Tibial artery (tissue), 4 donors: Measurements from ENCODE around the gene STRIP2.
"Not testable (repeated sequence)": the region's sequence is repeated elsewhere in the genome, so short reads cannot be mapped to it uniquely, and the experiment has no call there.

Experiments
- DNase-seq, 2 donors: peaks; one replicate each; pipeline ENCODE4 v3.0.0-alpha.2; 2019
- H3K27ac ChIP-seq, 2 donors: fragments of 200-600 bp; sonication (generic) in 1 of 2; 1 replicate in 1 of 2; 2 replicates in 1 of 2; pipeline ENCODE4 v1.5.1; 2018 to 2019; ENCODE audit warnings: mild to moderate bottlenecking in 1 of 2
- H3K27me3 ChIP-seq, 2 donors: fragments of 200-600 bp; sonication (generic) in 1 of 2; one replicate each; pipeline versions ENCODE4 v1.5.1 to v1.6.0; 2016 to 2019
- H3K36me3 ChIP-seq, 3 donors: fragments of 200-600 bp; sonication (generic) in 2 of 3; one replicate each; pipeline ENCODE4 v1.5.1; 2016 to 2019; ENCODE audit warnings: mild to moderate bottlenecking in 2 of 3
- H3K4me1 ChIP-seq, 4 donors: fragments of 200-600 bp; sonication (generic) in 2 of 4; 1 replicate in 3 of 4; 2 replicates in 1 of 4; pipeline ENCODE4 v1.5.1; 2016 to 2019
- H3K4me3 ChIP-seq, 2 donors: fragments of 200-600 bp; sonication (generic) in 1 of 2; 1 replicate in 1 of 2; 2 replicates in 1 of 2; pipeline ENCODE4 v1.5.1; 2018 to 2019; ENCODE audit warnings: mild to moderate bottlenecking in 2 of 2
- H3K9me3 ChIP-seq, 3 donors: fragments of 200-600 bp; sonication (generic) in 1 of 3; one replicate each; pipeline ENCODE4 v1.5.1; 2016 to 2019
- CTCF ChIP-seq, 2 experiments: fragments of 200-600 bp in 1 of 2; fragments of 450-650 bp in 1 of 2; IDR thresholded peaks; one replicate each; pipeline ENCODE4 v1.5.1; 2017 to 2019; ENCODE audit warnings: antibody characterized with exemption in 2 of 2, mild to moderate bottlenecking in 1 of 2, moderate library complexity in 1 of 2
- intact Hi-C: fragments of 100-400 bp; cut with DNase I; formaldehyde crosslinking; loops from one replicate; pipeline ENCODE4 v1.15.0; 2023; ENCODE audit warnings: low total_unique reads

Gene STRIP2

GRCh38 chr7:129469930-129470329 is 35.7 kb downstream of the STRIP2 start:
- no peak for TF ChIP-seq CTCF (IDR thresholded peaks at IDR 0.05)
- H3K36me3 ChIP-seq, result no peaks in the 10 kb centered on the region
- intact Hi-C loops, result loop anchor here (5.0 kb wide), 1 partner anchor 253 kb away; no protein-coding TSS in a partner anchor
- H3K27ac ChIP-seq, result no peak overlapping the region
- no peak overlapping the region for H3K4me3 ChIP-seq
- no peak for DNase-seq
- no peaks in the 10 kb centered on the region for H3K4me1 ChIP-seq
- H3K9me3 ChIP-seq, result no peaks in the 10 kb centered on the region
- no peaks in the 10 kb centered on the region for H3K27me3 ChIP-seq

GRCh38 chr7:129470411-129470810 is 36.2 kb downstream of the STRIP2 start:
- Histone ChIP-seq H3K27me3 (no peaks in the 10 kb centered on the region), H3K4me1 (no peaks in the 10 kb centered on the region), H3K4me3 (no peak overlapping the region), H3K36me3 (no peaks in the 10 kb centered on the region), H3K27ac (no peak overlapping the region), H3K9me3 (no peaks in the 10 kb centered on the region)
- no peak for TF ChIP-seq CTCF (IDR thresholded peaks at IDR 0.05)
- no peak for DNase-seq
- intact Hi-C loops, result no loop called here

GRCh38 chr7:129471402-129471827 is 37.2 kb downstream of the STRIP2 start:
- Histone ChIP-seq H3K27ac (no peak overlapping the region), H3K36me3 (no peaks in the 10 kb centered on the region), H3K4me3 (no peak overlapping the region), H3K4me1 (no peaks in the 10 kb centered on the region), H3K9me3 (no peaks in the 10 kb centered on the region), H3K27me3 (no peaks in the 10 kb centered on the region)
- no peak for TF ChIP-seq CTCF (IDR thresholded peaks at IDR 0.05)
- DNase-seq, result no peak
- intact Hi-C loops, result no loop called here

- H3K9me3 ChIP-seq, DNase-seq, H3K36me3 ChIP-seq, H3K27ac ChIP-seq, H3K27me3 ChIP-seq, H3K4me3 ChIP-seq, H3K4me1 ChIP-seq: not testable (repeated sequence)
- intact Hi-C loops, result loop anchor here (2.0 kb wide), 1 partner anchor 109 kb away; no protein-coding TSS in a partner anchor
Observed at GRCh38 chr7:129475931-129476330, 41.7 kb downstream of the STRIP2 start.

- H3K27me3 ChIP-seq, H3K4me1 ChIP-seq, DNase-seq, H3K9me3 ChIP-seq, H3K36me3 ChIP-seq, intact Hi-C loops, H3K27ac ChIP-seq, H3K4me3 ChIP-seq: not testable (repeated sequence)
Observed at GRCh38 chr7:129476398-129476797, 42.2 kb downstream of the STRIP2 start.

GRCh38 chr7:129479831-129480230 is 45.6 kb downstream of the STRIP2 start:
- Histone ChIP-seq H3K4me3 (no peak overlapping the region), H3K9me3 (no peaks in the 10 kb centered on the region), H3K4me1 (no peaks in the 10 kb centered on the region), H3K27me3 (no peaks in the 10 kb centered on the region), H3K27ac (no peak overlapping the region), H3K36me3 (no peaks in the 10 kb centered on the region)
- DNase-seq, result no peak
- intact Hi-C loops, result no loop called here
- no peak for TF ChIP-seq CTCF (IDR thresholded peaks at IDR 0.05)

- DNase-seq, result no peak
- H3K4me3 ChIP-seq, result no peak overlapping the region
- no peak overlapping the region for H3K27ac ChIP-seq
- H3K9me3 ChIP-seq, result no peaks in the 10 kb centered on the region
- H3K36me3 ChIP-seq, result no peaks in the 10 kb centered on the region
- no peaks in the 10 kb centered on the region for H3K27me3 ChIP-seq
- no peaks in the 10 kb centered on the region for H3K4me1 ChIP-seq
- TF ChIP-seq CTCF (IDR thresholded peaks at IDR 0.05), result no peak
- intact Hi-C loops, result no loop called here
Observed at GRCh38 chr7:129480674-129481363, 46.6 kb downstream of the STRIP2 start.

- H3K36me3 ChIP-seq, DNase-seq, H3K27me3 ChIP-seq, H3K4me3 ChIP-seq, H3K27ac ChIP-seq, intact Hi-C loops, H3K4me1 ChIP-seq, H3K9me3 ChIP-seq: not testable (repeated sequence)
Observed at GRCh38 chr7:129481376-129481775, 47.1 kb downstream of the STRIP2 start.
